ENCODE data around the gene KNOP1. TPM values are rescaled to one million over a fixed set of nuclear protein-coding genes. Genes with fewer than 3 reads are reported as not detected.
"Not testable (repeated sequence)": the region's sequence is repeated elsewhere in the genome, so short reads cannot be mapped to it uniquely, and the experiment has no call there.

The KNOP1 gene
- total RNA-seq, 1 experiment from 2014 or later: 30.6 TPM

GRCh38 chr16:19688396-19689024 lies 29.5 kb downstream of the KNOP1 start:
- Histone ChIP-seq H3K9me3 (replicated peaks) (peaks cover 2% of the 10 kb centered on the region), H3K4me3 (no peak overlapping the region), H3K27ac (no peak overlapping the region), H3K4me1 (no peaks in the 10 kb centered on the region), H3K27me3 (no peaks in the 10 kb centered on the region), H3K36me3 (0 out of 2 replicates have a peak, but pooled peaks cover 6% of the 10 kb centered on the region)
- DNase-seq: no peak

GRCh38 chr16:19687279-19687678 lies 30.7 kb downstream of the KNOP1 start:
- DNase-seq: no peak
- Histone ChIP-seq H3K27ac (no peak overlapping the region), H3K9me3 (replicated peaks) (peaks cover 4% of the 10 kb centered on the region), H3K36me3 (0 out of 2 replicates have a peak, but pooled peaks cover 6% of the 10 kb centered on the region), H3K27me3 (no peaks in the 10 kb centered on the region), H3K4me3 (no peak overlapping the region), H3K4me1 (no peaks in the 10 kb centered on the region)

GRCh38 chr16:19685176-19685575 lies 32.9 kb downstream of the KNOP1 start:
- Histone ChIP-seq H3K4me3 (no peak overlapping the region), H3K36me3 (0 out of 2 replicates have a peak, but pooled peaks cover 6% of the 10 kb centered on the region), H3K27me3 (no peaks in the 10 kb centered on the region), H3K27ac (no peak overlapping the region), H3K9me3 (replicated peaks) (peaks cover 4% of the 10 kb centered on the region), H3K4me1 (no peaks in the 10 kb centered on the region)
- no peak for DNase-seq

- H3K4me1 ChIP-seq: no peaks in the 10 kb centered on the region
- H3K4me3 ChIP-seq: no peak overlapping the region
- no peak overlapping the region for H3K27ac ChIP-seq
- no peaks in the 10 kb centered on the region for H3K27me3 ChIP-seq
- peaks cover 4% of the 10 kb centered on the region for H3K9me3 ChIP-seq (replicated peaks)
- H3K36me3 ChIP-seq: 0 out of 2 replicates have a peak, but pooled peaks cover 6% of the 10 kb centered on the region
- no peak for DNase-seq
These were observed 34.4 kb downstream of the KNOP1 start for GRCh38 chr16:19683453-19684236.

GRCh38 chr16:19681637-19682036 lies 36.4 kb downstream of the KNOP1 start:
- H3K27ac ChIP-seq: no peak overlapping the region
- no peak for DNase-seq
- peaks cover 4% of the 10 kb centered on the region for H3K9me3 ChIP-seq (replicated peaks)
- H3K27me3 ChIP-seq: no peaks in the 10 kb centered on the region
- H3K36me3 ChIP-seq: 0 out of 2 replicates have a peak, but pooled peaks cover 6% of the 10 kb centered on the region
- H3K4me3 ChIP-seq: no peak overlapping the region
- no peaks in the 10 kb centered on the region for H3K4me1 ChIP-seq

- Histone ChIP-seq H3K27ac (no peak overlapping the region), H3K36me3 (0 out of 2 replicates have a peak, but pooled peaks cover 6% of the 10 kb centered on the region), H3K4me1 (no peaks in the 10 kb centered on the region), H3K27me3 (no peaks in the 10 kb centered on the region), H3K4me3 (no peak overlapping the region), H3K9me3 (replicated peaks) (peaks cover 4% of the 10 kb centered on the region)
- DNase-seq: no peak
These were observed 37.1 kb downstream of the KNOP1 start for GRCh38 chr16:19680881-19681340.

- not testable (repeated sequence) for H3K4me1 ChIP-seq, H3K27ac ChIP-seq, H3K4me3 ChIP-seq
These were observed 38.7 kb downstream of the KNOP1 start for GRCh38 chr16:19679281-19679680.

GRCh38 chr16:19678804-19679203 lies 39.2 kb downstream of the KNOP1 start:
- H3K27me3 ChIP-seq: no peaks in the 10 kb centered on the region
- peaks cover 4% of the 10 kb centered on the region for H3K9me3 ChIP-seq (replicated peaks)
- no peak overlapping the region for H3K4me3 ChIP-seq
- no peak for DNase-seq
- H3K27ac ChIP-seq: no peak overlapping the region
- H3K36me3 ChIP-seq: no peaks in the 10 kb centered on the region
- no peaks in the 10 kb centered on the region for H3K4me1 ChIP-seq

More at GRCh38 chr16:19679281-19679680, 38.7 kb downstream of the KNOP1 start:
- not testable (repeated sequence) for DNase-seq; H3K27me3 ChIP-seq; H3K36me3 ChIP-seq; H3K9me3 ChIP-seq (replicated peaks)

- no peak for DNase-seq
- no peaks in the 10 kb centered on the region for H3K4me1 ChIP-seq
- no peaks in the 10 kb centered on the region for H3K27me3 ChIP-seq
- no peaks in the 10 kb centered on the region for H3K36me3 ChIP-seq
- H3K4me3 ChIP-seq: no peak overlapping the region
- no peak overlapping the region for H3K27ac ChIP-seq
- no peaks in the 10 kb centered on the region for H3K9me3 ChIP-seq (replicated peaks)
These were observed 40.6 kb downstream of the KNOP1 start for GRCh38 chr16:19677402-19677801.

- H3K9me3 ChIP-seq (replicated peaks): no peaks in the 10 kb centered on the region
- DNase-seq: no peak
- no peaks in the 10 kb centered on the region for H3K27me3 ChIP-seq
These were observed 43.5 kb downstream of the KNOP1 start for GRCh38 chr16:19674485-19674884.

GRCh38 chr16:19672378-19672777 lies 45.6 kb downstream of the KNOP1 start:
- Histone ChIP-seq H3K27me3 (no peaks in the 10 kb centered on the region), H3K4me3 (no peak overlapping the region), H3K4me1 (no peaks in the 10 kb centered on the region), H3K27ac (no peak overlapping the region), H3K9me3 (replicated peaks) (no peaks in the 10 kb centered on the region), H3K36me3 (no peaks in the 10 kb centered on the region)
- DNase-seq: no peak

More at GRCh38 chr16:19674485-19674884, 43.5 kb downstream of the KNOP1 start:
- Histone ChIP-seq H3K36me3 (no peaks in the 10 kb centered on the region), H3K4me3 (no peak overlapping the region), H3K27ac (no peak overlapping the region), H3K4me1 (no peaks in the 10 kb centered on the region)

GRCh38 chr16:19666477-19666876 lies 51.5 kb downstream of the KNOP1 start:
- Histone ChIP-seq H3K36me3 (no peaks in the 10 kb centered on the region), H3K9me3 (replicated peaks) (no peaks in the 10 kb centered on the region), H3K27me3 (no peaks in the 10 kb centered on the region), H3K4me3 (no peak overlapping the region), H3K27ac (no peak overlapping the region), H3K4me1 (no peaks in the 10 kb centered on the region)
- DNase-seq: no peak

GRCh38 chr16:19665313-19665712 lies 52.7 kb downstream of the KNOP1 start:
- not testable (repeated sequence) for DNase-seq; H3K27ac ChIP-seq; H3K4me3 ChIP-seq; H3K27me3 ChIP-seq; H3K4me1 ChIP-seq; H3K36me3 ChIP-seq; H3K9me3 ChIP-seq (replicated peaks)

- Histone ChIP-seq H3K9me3 (replicated peaks) (no peaks in the 10 kb centered on the region), H3K27me3 (no peaks in the 10 kb centered on the region), H3K4me1 (no peaks in the 10 kb centered on the region), H3K36me3 (no peaks in the 10 kb centered on the region), H3K4me3 (no peak overlapping the region), H3K27ac (no peak overlapping the region)
- DNase-seq: no peak
These were observed 53.9 kb downstream of the KNOP1 start for GRCh38 chr16:19664166-19664565.

- no peak for DNase-seq
- Histone ChIP-seq H3K4me1 (no peaks in the 10 kb centered on the region), H3K36me3 (no peaks in the 10 kb centered on the region), H3K4me3 (no peak overlapping the region), H3K9me3 (replicated peaks) (no peaks in the 10 kb centered on the region), H3K27me3 (no peaks in the 10 kb centered on the region), H3K27ac (no peak overlapping the region)
These were observed 55.7 kb downstream of the KNOP1 start for GRCh38 chr16:19662351-19662750.

Data from SJCRH30 (cell line).